Parathyroid adenoma (tissue), 2 donors: Measurements from ENCODE around the gene ANKRD49.

Experiments
- H2AFZ ChIP-seq: fragments of 300-600 bp; sonication (generic); one replicate; pipeline ENCODE4 v1.7.0; 2017; ENCODE audit warnings: antibody characterized with exemption, mild to moderate bottlenecking
- H3K27ac ChIP-seq: fragments of 300-600 bp; sonication (generic); one replicate; pipeline ENCODE4 v1.7.0; 2017
- H3K27me3 ChIP-seq: fragments of 300-600 bp; sonication (generic); one replicate; pipeline ENCODE4 v1.7.0; 2017; ENCODE audit warnings: low read length; ENCODE audit not compliant: control insufficient read depth, insufficient read depth
- H3K36me3 ChIP-seq: fragments of 300-600 bp; sonication (generic); one replicate; pipeline ENCODE4 v1.7.0; 2017; ENCODE audit warnings: low read length; ENCODE audit not compliant: control insufficient read depth, insufficient read depth
- H3K4me1 ChIP-seq: fragments of 300-600 bp; sonication (generic); one replicate; pipeline ENCODE4 v1.7.0; 2017; ENCODE audit warnings: control low read depth
- H3K4me2 ChIP-seq: fragments of 300-600 bp; sonication (generic); one replicate; pipeline ENCODE4 v1.7.0; 2017; ENCODE audit warnings: low read length
- H3K4me3 ChIP-seq: fragments of 300-600 bp; sonication (generic); one replicate; pipeline ENCODE4 v1.7.0; 2017; ENCODE audit warnings: low read depth, low read length
- H3K79me2 ChIP-seq: fragments of 300-600 bp; sonication (generic); one replicate; pipeline ENCODE4 v1.7.0; 2017; ENCODE audit warnings: control low read depth
- H3K9ac ChIP-seq: fragments of 300-600 bp; sonication (generic); one replicate; pipeline ENCODE4 v1.7.0; 2017; ENCODE audit warnings: mild to moderate bottlenecking
- H3K9me3 ChIP-seq: fragments of 300-600 bp; sonication (generic); one replicate; pipeline ENCODE4 v1.7.0; 2017; ENCODE audit warnings: low read length; ENCODE audit not compliant: control insufficient read depth
- CTCF ChIP-seq: fragments of 300-600 bp; sonication (generic); IDR thresholded peaks from one replicate; pipeline ENCODE4 v1.7.0; 2017; ENCODE audit warnings: antibody characterized with exemption, mild to moderate bottlenecking
- donor health status: primary hyperparathyroidism.

ANKRD49 gene

DNA sequence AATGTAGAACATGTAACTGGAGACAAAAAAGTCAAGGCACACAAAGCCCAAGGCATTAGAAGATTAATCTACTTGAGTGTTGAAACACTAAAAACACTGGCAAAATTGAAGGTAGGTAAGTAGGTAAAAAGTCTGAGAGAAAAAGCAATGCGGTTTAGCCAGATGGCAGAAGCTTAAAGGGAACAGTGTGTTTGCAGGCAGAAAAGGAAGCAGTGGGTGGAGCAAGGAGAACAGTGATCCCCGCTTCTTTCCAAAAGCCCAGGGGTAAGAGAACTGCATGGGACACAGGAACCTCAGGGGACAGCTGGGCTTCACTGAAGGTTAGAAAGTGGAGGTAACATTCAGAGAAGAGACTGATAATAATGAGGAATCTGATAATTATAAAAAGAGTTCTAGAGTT is 16.2 kb upstream of the ANKRD49 start:
- Histone ChIP-seq H3K4me3 (no peak overlapping the region), H2AFZ (no peak overlapping the region), H3K9me3 (no peaks in the 10 kb centered on the region), H3K27ac (no peak overlapping the region), H3K4me1 (no peaks in the 10 kb centered on the region), H3K79me2 (no peaks in the 10 kb centered on the region), H3K4me2 (no peak overlapping the region), H3K27me3 (no peaks in the 10 kb centered on the region), H3K9ac (no peak overlapping the region), H3K36me3 (no peaks in the 10 kb centered on the region)
- no peak for TF ChIP-seq CTCF

DNA sequence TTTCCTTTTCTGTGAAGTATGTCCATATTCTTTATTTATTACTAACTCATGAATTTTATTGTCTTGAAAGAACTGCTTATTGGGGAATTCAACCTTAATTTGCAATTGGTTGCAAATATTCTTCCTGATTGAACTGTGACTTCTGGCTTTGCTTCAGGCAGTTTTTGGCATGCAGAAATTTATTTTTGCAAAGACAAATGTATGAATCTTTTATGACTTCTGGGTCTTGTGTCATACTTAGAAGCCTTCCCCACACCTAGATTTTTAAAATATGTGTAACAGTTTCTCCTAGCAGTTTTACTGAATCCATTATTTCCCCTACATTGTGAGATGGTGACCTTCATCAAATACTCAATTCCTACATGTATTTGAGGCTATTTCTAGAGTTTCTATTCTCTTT is 12.4 kb upstream of the ANKRD49 start:
- Histone ChIP-seq H3K36me3 (no peaks in the 10 kb centered on the region), H3K27ac (no peak overlapping the region), H2AFZ (no peak overlapping the region), H3K9ac (no peak overlapping the region), H3K4me1 (no peaks in the 10 kb centered on the region), H3K79me2 (no peaks in the 10 kb centered on the region), H3K4me3 (no peak overlapping the region), H3K27me3 (no peaks in the 10 kb centered on the region), H3K9me3 (no peaks in the 10 kb centered on the region), H3K4me2 (no peak overlapping the region)
- no peak for TF ChIP-seq CTCF

- Histone ChIP-seq H3K4me3 (no peak overlapping the region), H3K27ac (no peak overlapping the region), H3K79me2 (no peaks in the 10 kb centered on the region), H3K4me1 (no peaks in the 10 kb centered on the region), H3K36me3 (no peaks in the 10 kb centered on the region), H3K9me3 (no peaks in the 10 kb centered on the region), H3K27me3 (no peaks in the 10 kb centered on the region), H3K9ac (no peak overlapping the region), H3K4me2 (no peak overlapping the region), H2AFZ (no peak overlapping the region)
- TF ChIP-seq CTCF, result no peak
Measured at GRCh38 chr11:94486068-94486467, 7.7 kb upstream of the ANKRD49 start.

DNA sequence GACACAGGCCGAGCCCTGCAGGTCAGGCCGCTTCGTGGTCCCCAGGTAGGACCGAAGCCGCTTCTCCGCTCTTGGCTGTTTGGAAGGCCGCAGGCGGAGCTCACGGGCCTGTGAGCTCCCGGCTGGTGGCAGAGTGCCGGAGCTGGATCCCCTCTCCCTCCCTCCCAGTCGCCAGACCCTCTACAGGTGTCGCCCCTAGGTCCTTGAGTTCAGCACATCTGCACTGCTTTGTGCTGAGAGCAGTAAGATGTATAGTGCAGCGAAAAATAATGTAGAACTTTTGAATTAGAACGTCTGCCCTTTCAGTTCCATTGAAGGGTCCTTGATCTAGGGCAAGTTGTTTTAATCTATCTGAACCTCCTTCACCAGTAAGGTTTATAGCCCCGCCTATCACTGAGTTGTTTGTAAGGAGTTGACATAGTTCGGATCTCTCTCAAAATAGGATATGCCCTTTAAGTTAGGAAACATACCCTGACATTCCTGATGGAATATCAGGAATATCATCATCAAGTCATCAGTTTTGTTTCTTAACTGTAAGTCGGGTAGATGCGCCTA is 419 bp downstream of the ANKRD49 start:
- no peaks in the 10 kb centered on the region for H3K9me3 ChIP-seq
- no peaks in the 10 kb centered on the region for H3K79me2 ChIP-seq
- peak overlapping the region; percentile 67 for H3K27ac ChIP-seq
- peak overlapping the region; percentile 74 for H3K9ac ChIP-seq
- peak overlapping the region; percentile 95 for H2AFZ ChIP-seq
- no peaks in the 10 kb centered on the region for H3K36me3 ChIP-seq
- H3K4me2 ChIP-seq, result peak overlapping the region; percentile 90
- no peaks in the 10 kb centered on the region for H3K4me1 ChIP-seq
- no peak for TF ChIP-seq CTCF
- no peaks in the 10 kb centered on the region for H3K27me3 ChIP-seq
- H3K4me3 ChIP-seq, result peak overlapping the region; percentile 83

- no peaks in the 10 kb centered on the region for H3K36me3 ChIP-seq
- no peak overlapping the region for H3K4me2 ChIP-seq
- no peaks in the 10 kb centered on the region for H3K9me3 ChIP-seq
- no peak overlapping the region for H3K27ac ChIP-seq
- no peak overlapping the region for H3K4me3 ChIP-seq
- H3K9ac ChIP-seq, result no peak overlapping the region
- no peaks in the 10 kb centered on the region for H3K27me3 ChIP-seq
- H3K79me2 ChIP-seq, result no peaks in the 10 kb centered on the region
- no peaks in the 10 kb centered on the region for H3K4me1 ChIP-seq
- no peak overlapping the region for H2AFZ ChIP-seq
- TF ChIP-seq CTCF, result no peak
Measured at GRCh38 chr11:94500181-94500580, 6.4 kb downstream of the ANKRD49 start.
